GM18870 (cell line): Measurements from ENCODE around the gene HYKK.
"Not testable (repeated sequence)": the region's sequence is repeated elsewhere in the genome, so short reads cannot be mapped to it uniquely, and the experiment has no call there.

Experiments used
- ATAC-seq: cut with Tn5 transposase; IDR thresholded peaks from one replicate; pipeline ENCODE4 v1.9.1; 2021; ENCODE audit warnings: moderate library complexity; ENCODE audit not compliant: unreplicated experiment

Gene HYKK

GRCh38 chr15:78539464-78540140 lies 32.2 kb downstream of the HYKK start:
- not testable (repeated sequence) for ATAC-seq

- peak; percentile 63 for ATAC-seq
These were observed 32.9 kb downstream of the HYKK start, which contains the start of gene PSMA4 for GRCh38 chr15:78540141-78540870. Gene PSMA4, plus strand, starts transcription at chr15:78540444. Its CDS starts 1,484 bp downstream, at chr15:78541928.

DNA sequence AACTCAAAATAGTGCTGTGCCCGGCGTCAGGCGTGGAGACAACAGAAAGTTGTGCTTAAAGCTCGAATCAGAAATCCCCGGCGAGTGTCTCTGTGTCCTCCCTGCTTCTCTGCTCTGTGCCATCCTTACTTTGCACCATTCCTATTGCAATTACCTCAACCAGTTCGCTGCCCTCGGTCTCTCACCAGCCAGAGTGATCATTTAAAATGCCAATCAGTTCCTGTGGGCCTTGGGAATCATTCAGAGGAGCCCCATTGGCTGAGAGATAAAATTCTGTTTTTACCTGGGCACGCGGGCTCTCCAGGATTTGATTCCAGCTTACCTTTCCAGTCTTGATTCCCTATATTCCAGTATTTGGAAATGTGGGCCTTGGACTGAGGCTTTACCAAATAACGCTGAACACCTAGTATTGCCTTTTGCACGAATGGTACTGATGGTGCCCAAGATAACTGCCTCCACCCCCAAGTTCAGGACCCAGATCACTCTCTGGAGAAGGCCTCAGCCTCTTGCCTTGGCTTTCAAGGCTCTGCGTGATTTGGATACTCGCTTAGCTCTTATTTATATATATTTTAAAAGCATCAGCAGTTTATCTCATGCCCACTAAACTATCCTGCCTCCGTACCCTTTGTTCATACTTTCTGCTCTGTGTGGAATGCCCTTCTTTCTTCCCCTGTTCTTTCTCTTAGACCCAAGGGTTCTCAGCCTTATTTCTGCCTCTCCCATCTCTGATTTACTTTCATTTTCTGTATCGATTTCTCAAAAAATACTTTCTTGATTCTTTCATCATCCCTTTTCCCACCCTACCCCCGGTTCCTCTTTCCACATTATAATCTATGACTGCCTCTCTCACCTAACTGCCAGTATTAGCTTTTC lies 33.7 kb downstream of the HYKK start:
- ATAC-seq, result no peak

- no peak for ATAC-seq
These were observed 34.3 kb downstream of the HYKK start for GRCh38 chr15:78541744-78542034.

GRCh38 chr15:78542647-78543046 lies 35.3 kb downstream of the HYKK start:
- ATAC-seq, result no peak

- no peak for ATAC-seq
These were observed 42.8 kb downstream of the HYKK start for GRCh38 chr15:78550194-78550593.

GRCh38 chr15:78550815-78551214 lies 43.4 kb downstream of the HYKK start:
- no peak for ATAC-seq

- ATAC-seq, result no peak
These were observed 44.5 kb downstream of the HYKK start for GRCh38 chr15:78551902-78552301.

DNA sequence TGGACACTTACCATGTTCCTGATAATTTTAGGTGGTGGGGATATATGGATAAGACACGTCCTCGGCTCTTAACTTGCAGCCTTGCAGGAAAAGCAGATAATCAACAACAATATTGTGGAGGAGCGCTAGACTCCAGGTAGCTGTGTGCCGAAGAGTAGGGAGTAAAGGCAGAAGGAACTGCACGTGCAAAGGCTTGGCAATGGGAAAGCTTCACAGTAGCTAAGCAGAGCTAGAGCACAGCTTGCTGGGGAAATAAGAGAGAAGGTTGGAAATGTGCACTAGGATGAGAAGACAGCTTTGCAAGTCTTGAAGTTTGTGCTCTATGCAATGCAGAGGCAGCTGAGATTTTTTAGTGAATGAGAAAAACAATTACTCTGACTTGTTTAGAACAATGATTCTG lies 45.2 kb downstream of the HYKK start:
- ATAC-seq, result no peak

- ATAC-seq, result not testable (repeated sequence)
These were observed 52.8 kb downstream of the HYKK start for GRCh38 chr15:78560201-78560600.

GRCh38 chr15:78561490-78561889 lies 54.1 kb downstream of the HYKK start:
- no peak for ATAC-seq

DNA sequence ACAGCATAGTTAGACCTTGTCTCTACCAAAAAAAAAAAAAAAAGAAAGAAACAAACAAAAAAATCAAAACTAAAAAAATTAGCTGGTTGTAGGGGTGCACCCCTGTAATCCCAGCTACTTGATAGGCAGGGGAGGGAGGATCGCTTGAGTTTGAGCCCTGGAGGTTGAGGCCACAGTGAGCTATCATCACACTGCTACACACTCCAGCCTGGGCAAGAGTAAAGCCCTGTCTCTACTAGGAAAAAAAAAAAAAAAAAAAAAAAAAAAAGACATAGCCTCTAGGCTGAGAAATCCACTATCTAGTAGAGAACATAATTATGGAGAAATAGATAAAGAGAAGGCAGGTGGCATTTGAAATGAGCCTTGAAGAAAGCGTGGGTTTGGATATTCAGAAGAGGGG lies 55.7 kb downstream of the HYKK start:
- ATAC-seq, result no peak

- ATAC-seq, result no peak
These were observed 57.3 kb downstream of the HYKK start for GRCh38 chr15:78564743-78565096.

DNA sequence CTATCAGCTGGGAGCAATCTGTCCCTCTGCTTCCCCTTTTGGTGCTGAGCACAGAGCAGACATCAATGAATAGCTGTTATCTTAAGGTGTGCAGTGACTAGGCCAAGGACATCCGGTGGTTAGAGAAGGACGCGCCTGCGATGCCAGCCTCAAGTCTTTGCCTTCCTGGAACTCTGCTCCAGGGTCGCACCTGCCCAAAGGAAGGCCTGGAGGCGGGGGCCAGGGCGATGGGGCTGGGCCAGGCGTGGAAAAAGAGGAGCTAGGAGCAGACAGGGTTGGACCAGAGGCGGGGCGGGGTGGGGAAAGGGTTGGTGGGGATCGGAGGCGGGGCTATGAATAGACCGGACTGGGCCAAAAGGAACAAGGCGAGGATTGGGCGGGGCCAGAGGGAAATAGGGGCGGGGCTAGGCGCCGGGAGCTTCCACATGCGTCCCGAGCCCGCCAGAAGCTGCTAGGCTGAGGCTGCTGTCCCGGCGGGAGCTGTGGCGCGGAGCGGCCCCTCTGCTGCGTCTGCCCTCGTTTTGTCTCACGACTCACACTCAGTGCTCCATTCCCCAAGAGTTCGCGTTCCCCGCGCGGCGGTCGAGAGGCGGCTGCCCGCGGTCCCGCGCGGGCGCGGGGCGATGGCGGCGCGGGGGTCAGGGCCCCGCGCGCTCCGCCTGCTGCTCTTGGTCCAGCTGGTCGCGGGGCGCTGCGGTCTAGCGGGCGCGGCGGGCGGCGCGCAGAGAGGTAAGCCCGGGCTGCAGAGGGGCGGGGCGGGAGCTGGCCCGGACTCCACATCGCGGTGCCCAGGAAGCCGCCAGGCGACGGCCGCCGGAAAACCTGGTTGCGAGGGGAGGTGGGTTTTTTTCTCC lies 57.9 kb downstream of the HYKK start, which contains the start of gene CHRNA5:
TSS of gene CHRNA5 (plus strand) at position 424 of the 854 bp plus-strand sequence. CDS start at position 624, 200 bp downstream.
- ATAC-seq, result peak; percentile 49

DNA sequence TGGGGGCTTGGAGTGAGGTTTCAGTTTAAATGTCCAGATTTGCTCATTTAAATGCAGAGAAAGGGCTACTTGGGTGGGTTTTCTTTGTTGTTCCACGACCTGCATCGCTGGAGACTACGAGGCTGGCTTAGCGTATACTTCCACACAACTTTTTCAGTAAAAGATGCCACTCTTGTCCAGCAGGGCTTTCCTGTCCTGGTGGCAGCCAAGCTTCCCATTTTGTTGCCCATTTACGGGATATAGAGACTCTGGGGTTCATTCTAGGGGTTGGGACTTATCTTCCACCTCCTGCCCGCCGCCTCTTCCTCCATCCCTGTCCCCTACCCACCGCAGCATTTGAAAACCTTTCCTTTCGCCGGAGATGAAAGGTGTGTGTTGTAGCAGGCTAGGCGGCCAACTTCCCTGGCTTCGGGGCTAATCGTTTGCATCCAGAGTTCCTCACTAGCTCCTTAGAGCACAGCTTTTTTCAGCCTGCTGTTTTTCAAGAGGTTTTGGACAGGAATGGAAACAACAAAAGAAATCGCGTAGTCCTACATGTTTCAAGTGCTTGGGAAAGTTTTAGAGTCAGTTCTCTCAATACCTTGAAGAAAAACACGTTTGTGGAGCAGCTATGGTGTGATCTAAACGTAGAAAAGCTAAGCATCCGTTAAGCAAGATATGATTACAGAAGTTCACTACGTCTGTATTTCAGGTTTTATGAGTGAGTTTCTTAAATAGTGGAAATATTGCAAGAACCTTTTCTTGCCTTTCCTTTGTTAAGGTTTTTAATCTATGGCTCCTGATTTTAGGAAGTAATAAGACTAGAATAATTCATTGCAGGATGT lies 58.8 kb downstream of the HYKK start:
- peak; percentile 21 for ATAC-seq

- no peak for ATAC-seq
These were observed 60.2 kb downstream of the HYKK start for GRCh38 chr15:78567531-78567930.

- ATAC-seq, result no peak
These were observed 63.3 kb downstream of the HYKK start for GRCh38 chr15:78570710-78571109.

- no peak for ATAC-seq
These were observed 64.0 kb downstream of the HYKK start for GRCh38 chr15:78571382-78571781.

GRCh38 chr15:78573416-78573815 lies 66.0 kb downstream of the HYKK start:
- no peak for ATAC-seq

GRCh38 chr15:78574944-78575343 lies 67.6 kb downstream of the HYKK start:
- ATAC-seq, result no peak
